Measurements from ENCODE around the gene HSPB6. TPM values are rescaled to one million over a fixed set of nuclear protein-coding genes. Genes with fewer than 3 reads are reported as not detected.

HSPB6 gene
- total and polyA plus RNA-seq, 2 of the 8 experiments (the other 6 are each of a cell fraction or from before 2014, with no cell fraction given), result 0.91 TPM; not detected in 1

DNA sequence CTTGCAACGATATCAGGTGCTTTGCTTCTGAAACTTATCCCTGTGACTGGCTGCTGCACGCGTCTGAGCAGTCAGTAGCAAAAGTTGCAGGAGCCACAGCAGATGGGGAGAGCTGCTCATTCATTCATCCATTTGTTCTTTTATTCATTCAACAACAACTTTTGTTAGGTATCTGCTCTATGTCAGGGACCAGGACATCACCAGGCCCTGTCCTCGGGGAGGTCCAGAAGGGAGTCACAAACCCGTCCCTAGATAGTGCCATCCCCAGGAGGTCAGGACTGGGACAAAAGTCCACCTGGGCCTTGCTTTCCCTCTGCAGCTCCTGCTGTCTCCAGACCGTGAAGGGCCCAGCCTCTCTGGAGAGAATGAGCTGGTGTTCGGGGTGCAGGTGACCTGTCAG, 21.1 kb upstream of the HSPB6 start (continued):
- TF ChIP-seq CHD7 (IDR thresholded peaks at IDR 0.05; ENCODE audit: insufficient replicate concordance, low read length), result no peak
- TF ChIP-seq GABPA (IDR thresholded peaks at IDR 0.05; ENCODE audit: borderline replicate concordance, insufficient read depth, low read length), result no peak
- TF ChIP-seq CHD2 (IDR thresholded peaks at IDR 0.05; ENCODE audit: low read length), result no peak
- no peak for TF ChIP-seq MAFK (IDR thresholded peaks at IDR 0.05; ENCODE audit: low read depth, low read length)
- no peak for TF ChIP-seq RXRA (IDR thresholded peaks at IDR 0.05; ENCODE audit: insufficient read depth, low read depth, low read length)
- no peak for TF ChIP-seq ATF2 (IDR thresholded peaks at IDR 0.05; ENCODE audit: low read length)
- TF ChIP-seq JUND (IDR thresholded peaks at IDR 0.05; ENCODE audit: low read length), result no peak
- no peak for TF ChIP-seq GTF2F1 (IDR thresholded peaks at IDR 0.05; ENCODE audit: borderline replicate concordance, low read depth, low read length)
- no peak for TF ChIP-seq TAF1 (IDR thresholded peaks at IDR 0.05; ENCODE audit: low read depth, low read length)

Measured in H1 (cell line).